NCI-H446 (cell line): ENCODE data around the gene CCT6A.
"Not testable (repeated sequence)": the region's sequence is repeated elsewhere in the genome, so short reads cannot be mapped to it uniquely, and the experiment has no call there.

ENCODE experiments used
- DNase-seq, 2 experiments: peaks; one replicate each; lab custom pipeline; 2025; lab: John Stamatoyannopoulos, UW

CCT6A gene

GRCh38 chr7:56098187-56099008, 46.8 kb downstream of the CCT6A start:
- not testable (repeated sequence) for DNase-seq

DNA sequence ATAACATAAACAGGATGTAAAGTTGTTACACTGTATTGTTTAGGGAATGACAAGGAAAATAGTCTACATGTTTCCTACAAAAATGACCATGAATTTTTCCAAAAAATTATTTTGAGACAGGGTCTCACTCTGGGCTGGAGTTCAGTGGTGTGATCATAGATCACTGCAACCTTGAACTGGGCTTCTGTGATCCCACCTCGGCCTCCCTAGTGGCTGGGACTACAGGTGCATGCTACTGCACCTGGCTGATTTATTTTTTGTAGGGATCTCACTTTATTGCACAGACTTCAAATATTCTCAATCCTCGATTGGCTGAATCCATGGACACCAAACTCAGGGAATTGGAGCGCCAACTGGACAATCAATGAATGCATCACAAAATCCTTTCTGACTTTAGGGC, 48.1 kb downstream of the CCT6A start:
- no peak for DNase-seq

GRCh38 chr7:56104138-56104537, 52.6 kb downstream of the CCT6A start:
- DNase-seq: not testable (repeated sequence)

DNA sequence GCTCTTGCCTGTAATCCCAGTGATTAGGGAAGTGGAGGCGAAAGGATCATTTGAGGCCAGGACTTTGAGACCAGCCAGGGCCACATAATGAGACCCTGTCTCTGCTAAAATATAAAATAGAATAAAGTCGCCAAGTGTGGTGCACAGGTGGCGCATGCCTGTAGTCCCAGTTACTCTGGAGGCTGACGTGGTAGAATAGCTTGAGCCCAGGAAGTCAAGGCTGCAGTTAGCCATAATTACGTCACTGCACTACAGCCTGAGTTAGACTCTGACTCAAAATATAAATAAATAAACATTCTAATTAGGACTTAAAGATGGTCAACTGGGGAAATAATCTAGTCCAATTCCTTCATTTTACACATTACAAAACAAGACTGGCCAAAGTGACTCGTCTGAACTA, 53.9 kb downstream of the CCT6A start:
- no peak for DNase-seq

DNA sequence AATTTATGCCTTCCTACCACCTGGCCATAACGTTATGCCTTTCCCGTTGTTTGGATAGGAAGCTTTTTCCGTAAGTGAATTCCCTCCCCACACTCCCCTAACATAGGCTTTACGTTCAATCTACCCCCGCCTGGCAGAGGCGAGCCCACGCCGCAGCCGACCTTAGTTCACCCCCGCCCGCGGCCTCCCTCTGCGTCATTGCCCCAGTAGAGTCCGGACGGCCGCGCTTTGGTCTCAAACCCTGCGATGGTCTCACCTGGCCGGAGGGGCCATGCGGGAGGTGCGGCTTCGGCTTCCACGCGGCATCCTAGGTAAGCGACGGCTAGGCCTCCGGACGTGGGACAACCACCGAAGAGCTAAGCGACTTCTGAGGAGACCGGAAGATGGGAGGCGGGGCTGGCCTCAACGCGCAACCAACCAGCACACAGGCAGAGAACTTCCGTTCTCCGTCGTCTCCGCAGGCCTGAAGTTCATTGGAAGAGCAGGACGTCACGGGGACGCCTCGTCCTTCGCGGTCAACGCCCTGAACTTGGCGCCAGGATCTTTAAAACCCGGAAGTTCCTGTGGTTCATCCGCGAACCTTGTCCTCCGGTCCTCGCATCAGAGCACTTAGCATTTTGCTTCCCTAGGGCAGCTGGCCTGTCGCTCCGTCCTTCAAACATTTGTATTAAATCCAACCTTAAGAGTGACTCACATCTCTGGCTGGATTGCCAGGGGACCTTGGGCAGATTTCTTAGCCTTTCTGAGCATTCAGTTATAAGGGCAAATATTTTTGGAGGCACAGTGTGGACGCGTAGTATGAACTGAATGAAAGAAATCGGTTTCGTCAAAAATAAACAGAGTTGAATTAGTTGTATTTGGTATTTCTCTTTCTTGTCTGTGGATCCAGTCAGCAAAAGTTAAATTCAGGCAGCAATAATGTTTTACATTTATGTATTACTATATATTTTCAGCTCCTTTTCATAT, 54.8 kb downstream of the CCT6A start, which contains the start of gene CHCHD2:
TSS of gene CHCHD2 (minus strand) at position 369 of the 966 bp plus-strand sequence. CDS start at position 306, 63 bp downstream.
- peak; percentile 98 to 99 for DNase-seq

GRCh38 chr7:56107954-56108258, 56.3 kb downstream of the CCT6A start:
- DNase-seq: no peak

DNA sequence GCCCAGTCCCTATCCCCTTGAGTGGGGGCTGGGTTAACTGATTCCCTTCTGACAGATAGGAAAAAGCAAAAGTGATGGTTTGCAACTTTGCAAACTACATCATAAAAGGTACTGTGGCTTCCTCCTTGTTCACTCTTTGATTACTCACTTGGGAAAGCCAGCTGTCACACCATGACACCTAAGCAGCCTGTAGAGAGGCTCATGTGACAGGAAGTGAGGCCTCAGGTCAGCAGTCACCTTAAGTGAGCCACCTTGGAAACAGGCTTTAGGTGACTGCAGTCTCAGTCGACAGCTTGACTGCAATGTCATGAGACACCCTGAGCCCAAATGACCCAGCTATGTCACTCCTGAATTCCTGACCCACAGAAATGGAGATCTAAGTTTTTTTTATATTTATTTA, 59.0 kb downstream of the CCT6A start:
- no peak for DNase-seq

- DNase-seq: not testable (repeated sequence)
Observed at GRCh38 chr7:56112244-56112643, 60.7 kb downstream of the CCT6A start.
